H9 (cell line): ENCODE results near the gene ANO2. TPM values are rescaled to one million over a fixed set of nuclear protein-coding genes. Genes with fewer than 3 reads are reported as not detected.

ENCODE experiments used
- DNase-seq: peaks from one replicate; pipeline ENCODE4 v3.0.0-alpha.2; 2017
- H2AFZ ChIP-seq: one replicate; pipeline ENCODE4 v1.6.1; 2013; ENCODE audit warnings: mild to moderate bottlenecking, low read length, control low read depth, moderate library complexity
- H2AK5ac ChIP-seq: 2 replicates; pipeline ENCODE4 v1.6.1; 2013; ENCODE audit warnings: low read length, control low read depth, mixed read lengths; ENCODE audit not compliant: insufficient read length
- H2BK120ac ChIP-seq: one replicate; pipeline ENCODE4 v1.6.1; 2013; ENCODE audit warnings: low read depth, mild to moderate bottlenecking, low read length, control low read depth, inconsistent platforms; ENCODE audit not compliant: poor library complexity, severe bottlenecking
- H2BK12ac ChIP-seq: 2 replicates; pipeline ENCODE4 v1.6.1; 2013; ENCODE audit warnings: low read length, control low read depth, mixed read lengths, low read depth; ENCODE audit not compliant: insufficient read length
- H2BK15ac ChIP-seq: 2 replicates; pipeline ENCODE4 v1.6.1; 2013; ENCODE audit warnings: low read depth, low read length, control low read depth
- H2BK20ac ChIP-seq: one replicate; pipeline ENCODE4 v1.6.1; 2013; ENCODE audit warnings: low read depth, mild to moderate bottlenecking, low read length, control low read depth, inconsistent platforms; ENCODE audit not compliant: poor library complexity, severe bottlenecking
- H2BK5ac ChIP-seq: 2 replicates; pipeline ENCODE4 v1.6.1; 2013; ENCODE audit warnings: low read length, control low read depth, mixed read lengths; ENCODE audit not compliant: insufficient read length
- H3K14ac ChIP-seq: 2 replicates; pipeline ENCODE4 v1.6.1; 2013; ENCODE audit warnings: low read length, control low read depth; ENCODE audit not compliant: insufficient read depth
- H3K18ac ChIP-seq: 2 replicates; pipeline ENCODE4 v1.6.1; 2013; ENCODE audit warnings: low read depth, mild to moderate bottlenecking, mixed read lengths, low read length, control low read depth; ENCODE audit not compliant: insufficient read length
- H3K23ac ChIP-seq: 2 replicates; pipeline ENCODE4 v1.6.1; 2013; ENCODE audit warnings: low read length, control low read depth, mixed read lengths, low read depth; ENCODE audit not compliant: insufficient read length
- H3K23me2 ChIP-seq: 2 replicates; pipeline ENCODE4 v1.6.1; 2013; ENCODE audit warnings: low read depth, mild to moderate bottlenecking, mixed read lengths, low read length, control low read depth; ENCODE audit not compliant: insufficient read length, poor library complexity, severe bottlenecking
- H3K27ac ChIP-seq: 2 replicates; pipeline ENCODE4 v1.5.1; 2013; ENCODE audit warnings: low read length, control low read depth, mixed read lengths, low read depth; ENCODE audit not compliant: insufficient read length
- H3K27me3 ChIP-seq: 2 replicates; pipeline ENCODE4 v1.6.1; 2013; ENCODE audit warnings: low read length, control low read depth, inconsistent platforms; ENCODE audit not compliant: insufficient read depth
- H3K4ac ChIP-seq: 2 replicates; pipeline ENCODE4 v1.6.1; 2013; ENCODE audit warnings: low read depth, mild to moderate bottlenecking, control low read depth, inconsistent platforms, low read length, moderate library complexity
- H3K4me1 ChIP-seq: 2 replicates; pipeline ENCODE4 v1.6.1; 2013; ENCODE audit warnings: low read length, control low read depth, inconsistent platforms; ENCODE audit not compliant: insufficient read depth
- H3K4me2 ChIP-seq: 2 replicates; pipeline ENCODE4 v1.6.1; 2013; ENCODE audit warnings: low read length, control low read depth, mixed read lengths; ENCODE audit not compliant: insufficient read length, insufficient read depth
- H3K56ac ChIP-seq: 2 replicates; pipeline ENCODE4 v1.6.1; 2013; ENCODE audit warnings: low read depth, mild to moderate bottlenecking, mixed read lengths, low read length, control low read depth; ENCODE audit not compliant: insufficient read length
- H3K79me1 ChIP-seq: 2 replicates; pipeline ENCODE4 v1.6.1; 2013; ENCODE audit warnings: low read depth, mild to moderate bottlenecking, moderate library complexity, low read length, control low read depth, inconsistent platforms; ENCODE audit not compliant: insufficient read depth, poor library complexity, severe bottlenecking
- H3K79me2 ChIP-seq: 2 replicates; pipeline ENCODE4 v1.6.1; 2013; ENCODE audit warnings: low read length, control low read depth, inconsistent platforms; ENCODE audit not compliant: insufficient read depth
- H3K9ac ChIP-seq: 2 replicates; pipeline ENCODE4 v1.6.1; 2013; ENCODE audit warnings: low read length, control low read depth, mixed read lengths; ENCODE audit not compliant: insufficient read length; ENCODE audit errors: extremely low read depth
- H3K9me3 ChIP-seq: one replicate; pipeline ENCODE4 v1.6.1; 2013; ENCODE audit warnings: low read depth, low read length, inconsistent platforms; ENCODE audit not compliant: control insufficient read depth
- H3T11ph ChIP-seq: one replicate; pipeline ENCODE4 v1.6.1; 2013; ENCODE audit warnings: mild to moderate bottlenecking, low read length, control low read depth, inconsistent platforms
- H4K20me1 ChIP-seq: one replicate; pipeline ENCODE4 v1.6.1; 2013; ENCODE audit not compliant: control insufficient read depth, insufficient read length, insufficient read depth
- H4K5ac ChIP-seq: 2 replicates; pipeline ENCODE4 v1.6.1; 2013; ENCODE audit warnings: low read depth, mild to moderate bottlenecking, mixed read lengths, low read length, control low read depth; ENCODE audit not compliant: insufficient read length
- H4K8ac ChIP-seq: replicated peaks from 2 replicates; pipeline ENCODE4 v1.6.1; 2013; ENCODE audit warnings: low read length, control low read depth, mixed read lengths, low read depth; ENCODE audit not compliant: insufficient read length
- H4K91ac ChIP-seq: 2 replicates; pipeline ENCODE4 v1.6.1; 2013; ENCODE audit warnings: low read depth, mild to moderate bottlenecking, moderate library complexity, mixed read lengths, low read length, control low read depth; ENCODE audit not compliant: insufficient read length
- H3K27ac Mint-ChIP-seq, 3 experiments: 2 replicates in 2 of 3; 3 replicates in 1 of 3; pipeline ENCODE4 v1.8.0; 2020 to 2021; ENCODE audit warnings: mixed read lengths in 3 of 3, mild to moderate bottlenecking in 1 of 3, moderate library complexity in 1 of 3
- H3K27me3 Mint-ChIP-seq: 2 replicates; pipeline ENCODE4 v1.8.0; 2021; ENCODE audit warnings: low read depth, mild to moderate bottlenecking, moderate library complexity, mixed read lengths
- H3K36me3 Mint-ChIP-seq, 3 experiments: 2 replicates in 2 of 3; 3 replicates in 1 of 3; pipeline ENCODE4 v1.8.0; 2020 to 2021; ENCODE audit warnings: low read depth in 3 of 3, mixed read lengths in 3 of 3; ENCODE audit not compliant: insufficient read depth in 1 of 3
- H3K4me1 Mint-ChIP-seq, 2 experiments: 2 replicates each; pipeline ENCODE4 v1.8.0; 2020; ENCODE audit warnings: mixed read lengths in 2 of 2
- H3K4me3 Mint-ChIP-seq, 2 experiments: 2 replicates in 1 of 2; 3 replicates in 1 of 2; pipeline ENCODE4 v1.8.0; 2020 to 2021; ENCODE audit warnings: mild to moderate bottlenecking in 2 of 2, mixed read lengths in 2 of 2, moderate library complexity in 1 of 2
- H3K9me3 Mint-ChIP-seq, 2 experiments: 2 replicates in 1 of 2; 3 replicates in 1 of 2; pipeline ENCODE4 v1.8.0; 2020; ENCODE audit warnings: mild to moderate bottlenecking in 2 of 2, mixed read lengths in 2 of 2, moderate library complexity in 1 of 2
- CTCF ChIP-seq: fragments of 200-600 bp; sonication (generic); conservative IDR thresholded peaks from 3 replicates; pipeline ENCODE4 v1.8.0; 2021; ENCODE audit warnings: antibody characterized with exemption, mild to moderate bottlenecking
- WGBS: extraction: QIAGEN DNeasy Blood & Tissue Kit; methylation state at CpG from one replicate; pipeline ENCODE4 v1.1.7; 2013; ENCODE audit warnings: missing lambda C conversion rate, low lambda C conversion rate, mixed read lengths; ENCODE audit not compliant: insufficient read length; ENCODE audit errors: extremely low coverage; 5-methylcytosine and 5-hydroxymethylcytosine counted together
- total RNA-seq: library from RNA; stranded (reverse); gene quantifications from 2 replicates; pipeline ENCODE4 v1.2.1, GENCODE V29; 2021

Gene ANO2
- total RNA-seq, 1 experiment from 2014 or later = 3.8 TPM

- Histone ChIP-seq H3K4me1 (no peaks in the 10 kb centered on the region), H3K9ac (no peak overlapping the region), H3K14ac (no peak overlapping the region), H2BK15ac (no peak overlapping the region), H2BK12ac (no peak overlapping the region), H3T11ph (no peak overlapping the region), H3K9me3 (no peaks in the 10 kb centered on the region), H2AFZ (no peak overlapping the region), H3K18ac (no peak overlapping the region), H4K5ac (no peak overlapping the region), H2BK120ac (no peak overlapping the region), H3K79me2 (no peaks in the 10 kb centered on the region), H3K23ac (no peak overlapping the region), H3K4me2 (no peak overlapping the region), H3K4ac (no peak overlapping the region), H2BK20ac (no peak overlapping the region), H2BK5ac (no peak overlapping the region), H3K27me3 (no peaks in the 10 kb centered on the region), H4K8ac (no peak overlapping the region), H3K56ac (no peak overlapping the region), H4K91ac (no peak overlapping the region), H3K23me2 (no peaks in the 10 kb centered on the region), H2AK5ac (no peak overlapping the region), H3K79me1 (no peaks in the 10 kb centered on the region), H3K27ac (no peak overlapping the region), H4K20me1 (no peaks in the 10 kb centered on the region)
- H3K27me3 Mint-ChIP-seq = peaks cover 5% of the 10 kb centered on the region
- no peak for DNase-seq
- H3K4me1 Mint-ChIP-seq = peaks cover 13 to 15% of the 10 kb centered on the region in 2 experiments
- H3K4me3 Mint-ChIP-seq = no peak overlapping the region
- no peaks in the 10 kb centered on the region for H3K36me3 Mint-ChIP-seq
- no peak for TF ChIP-seq CTCF
- H3K27ac Mint-ChIP-seq = no peak overlapping the region
- no peaks in the 10 kb centered on the region for H3K9me3 Mint-ChIP-seq
- WGBS = no CpG with 5 or more reads among the region's 6 CpGs
These were observed 138.0 kb downstream of the ANO2 start for GRCh38 chr12:5807090-5807414.
